NT2/D1 (cell line): ENCODE results near the gene ZNF839.

Experiments used
- SUZ12 ChIP-seq: IDR thresholded peaks from 2 replicates; pipeline ENCODE4 v1.6.1; 2011; ENCODE audit not compliant: insufficient read length, insufficient read depth; ENCODE audit errors: extremely low read depth
- ZNF274 ChIP-seq: IDR thresholded peaks from 2 replicates; pipeline ENCODE4 v1.6.1; 2011; ENCODE audit warnings: mild to moderate bottlenecking, low read depth, low read length

DNA sequence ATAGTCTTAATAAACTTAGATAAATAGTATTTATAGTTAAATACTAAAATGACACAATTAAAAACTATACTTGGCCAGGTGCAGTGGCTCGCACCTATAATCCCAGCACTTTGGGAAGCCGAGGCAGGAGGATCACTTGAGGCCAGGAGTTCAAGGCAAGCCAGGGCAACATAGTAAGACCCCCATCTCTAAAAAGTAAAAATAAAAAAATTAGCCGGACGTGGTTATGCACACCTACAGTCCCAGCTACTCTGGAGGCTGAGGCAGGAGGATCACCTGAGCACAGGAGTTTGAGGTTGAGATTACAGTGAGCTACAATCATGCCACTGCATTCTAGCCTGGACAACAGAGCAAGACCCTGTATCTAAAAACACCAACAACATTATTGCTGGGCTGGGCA lies 27.1 kb downstream of the ZNF839 start:
- TF ChIP-seq SUZ12, result no peak
- TF ChIP-seq ZNF274, result no peak
